GM12872 (cell line): ENCODE measurements around the gene CXCL9.

Experiments
- TF ChIP-seq, protein P1 (sequence below): IDR thresholded peaks from 3 replicates; pipeline ENCODE4 v1.5.1; 2011; ENCODE audit warnings: low read depth, mild to moderate bottlenecking, low read length, moderate library complexity; ENCODE audit not compliant: insufficient read depth

The CXCL9 gene

DNA sequence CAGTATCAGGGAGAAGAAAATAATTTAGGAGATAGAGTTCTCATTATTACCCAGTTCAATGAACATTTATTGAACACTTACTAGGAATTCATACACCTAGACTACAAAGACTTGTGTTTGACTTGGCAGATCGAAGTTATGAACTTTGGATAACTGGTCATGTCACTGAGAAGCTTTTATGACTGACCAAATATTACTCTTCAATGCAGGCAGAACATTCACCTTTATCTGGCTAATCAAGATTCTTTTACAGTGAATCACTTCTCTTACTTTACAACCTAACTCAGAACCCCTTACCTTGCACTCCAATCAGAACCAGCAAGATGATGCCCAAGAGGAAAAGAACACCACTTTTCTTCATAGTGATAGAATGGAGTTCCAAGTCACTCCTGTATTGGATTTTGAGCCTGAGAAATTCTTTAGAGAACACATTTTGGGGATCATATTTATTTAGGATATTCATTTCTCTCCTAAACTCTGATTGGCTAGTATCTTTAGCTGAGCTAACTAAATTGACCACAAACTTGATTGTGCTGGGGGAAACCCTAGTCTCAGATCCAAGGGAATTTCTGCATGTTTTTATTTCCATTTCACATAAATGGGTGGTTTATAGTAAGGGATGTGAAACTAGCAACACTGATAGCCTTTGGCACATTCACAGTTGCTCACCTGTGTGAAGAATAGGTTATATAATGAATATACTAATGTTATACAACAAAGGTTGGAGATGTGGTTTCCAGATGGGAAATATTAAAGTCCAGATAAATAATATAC, at the start of gene CXCL9:
CXCL9 (minus strand) TSS at position 421 of the 774 bp plus-strand sequence; CDS start at position 361, 60 bp downstream.
- TF ChIP-seq, protein P1, sequence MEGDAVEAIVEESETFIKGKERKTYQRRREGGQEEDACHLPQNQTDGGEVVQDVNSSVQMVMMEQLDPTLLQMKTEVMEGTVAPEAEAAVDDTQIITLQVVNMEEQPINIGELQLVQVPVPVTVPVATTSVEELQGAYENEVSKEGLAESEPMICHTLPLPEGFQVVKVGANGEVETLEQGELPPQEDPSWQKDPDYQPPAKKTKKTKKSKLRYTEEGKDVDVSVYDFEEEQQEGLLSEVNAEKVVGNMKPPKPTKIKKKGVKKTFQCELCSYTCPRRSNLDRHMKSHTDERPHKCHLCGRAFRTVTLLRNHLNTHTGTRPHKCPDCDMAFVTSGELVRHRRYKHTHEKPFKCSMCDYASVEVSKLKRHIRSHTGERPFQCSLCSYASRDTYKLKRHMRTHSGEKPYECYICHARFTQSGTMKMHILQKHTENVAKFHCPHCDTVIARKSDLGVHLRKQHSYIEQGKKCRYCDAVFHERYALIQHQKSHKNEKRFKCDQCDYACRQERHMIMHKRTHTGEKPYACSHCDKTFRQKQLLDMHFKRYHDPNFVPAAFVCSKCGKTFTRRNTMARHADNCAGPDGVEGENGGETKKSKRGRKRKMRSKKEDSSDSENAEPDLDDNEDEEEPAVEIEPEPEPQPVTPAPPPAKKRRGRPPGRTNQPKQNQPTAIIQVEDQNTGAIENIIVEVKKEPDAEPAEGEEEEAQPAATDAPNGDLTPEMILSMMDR = no peak

DNA sequence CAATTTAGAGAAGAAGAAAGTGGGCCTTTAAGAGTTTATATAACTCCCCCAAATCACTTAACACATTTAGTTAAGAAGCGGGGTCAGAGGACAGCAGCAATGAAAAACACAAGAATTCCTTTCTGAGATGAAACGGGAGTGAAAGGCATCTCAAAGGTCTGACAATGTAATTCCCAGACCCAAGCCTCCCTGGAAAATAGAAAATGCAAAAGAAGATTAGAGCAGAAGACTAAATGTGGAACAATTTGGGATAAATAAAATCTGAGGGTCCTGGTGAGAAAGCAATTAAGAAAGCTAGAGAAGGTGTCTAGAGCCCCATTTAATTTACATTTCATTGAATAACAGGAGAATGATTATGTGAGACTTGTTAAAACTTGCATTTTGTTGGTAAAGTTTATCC, 48.1 kb upstream of the CXCL9 start:
- TF ChIP-seq, protein P1 = no peak

DNA sequence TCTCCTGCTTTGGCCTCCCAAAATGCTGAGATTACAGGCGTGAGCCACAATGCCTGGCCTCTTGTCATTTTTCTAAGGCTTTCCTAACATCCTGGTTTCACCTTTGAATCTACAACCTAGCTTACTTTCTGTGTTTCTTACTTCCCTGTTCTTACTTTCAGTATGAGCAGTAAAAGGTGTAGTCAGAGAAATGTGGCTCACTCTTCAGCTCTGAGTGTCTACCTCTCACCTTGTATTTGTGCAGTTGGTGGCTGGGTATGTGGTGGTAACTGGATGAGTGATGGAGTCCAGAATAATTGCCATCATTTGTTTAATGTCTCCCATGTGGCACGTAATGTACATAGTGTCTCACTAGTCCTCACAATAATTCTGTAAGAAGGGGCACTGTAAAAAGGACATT, 47.7 kb upstream of the CXCL9 start:
- TF ChIP-seq, protein P1 = no peak

DNA sequence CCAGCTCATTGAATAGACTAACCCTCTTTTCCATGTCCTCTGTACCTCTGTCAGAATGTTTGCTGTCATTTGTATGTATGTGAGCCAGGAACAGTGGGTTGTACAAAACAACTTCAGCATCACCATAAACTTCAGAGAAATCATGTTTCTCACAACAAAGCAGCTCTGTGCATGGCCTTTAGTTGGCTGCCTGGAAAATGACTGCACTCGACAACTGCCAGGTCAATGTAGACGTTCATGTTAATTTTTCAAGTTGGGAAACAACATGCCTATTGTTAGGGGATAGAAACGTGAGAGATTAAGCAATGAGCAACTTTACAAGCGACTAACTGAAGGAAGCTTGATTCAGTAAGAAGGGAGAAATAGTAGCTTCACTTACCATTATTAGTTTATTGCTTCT, 46.4 kb upstream of the CXCL9 start:
- TF ChIP-seq, protein P1 = no peak

DNA sequence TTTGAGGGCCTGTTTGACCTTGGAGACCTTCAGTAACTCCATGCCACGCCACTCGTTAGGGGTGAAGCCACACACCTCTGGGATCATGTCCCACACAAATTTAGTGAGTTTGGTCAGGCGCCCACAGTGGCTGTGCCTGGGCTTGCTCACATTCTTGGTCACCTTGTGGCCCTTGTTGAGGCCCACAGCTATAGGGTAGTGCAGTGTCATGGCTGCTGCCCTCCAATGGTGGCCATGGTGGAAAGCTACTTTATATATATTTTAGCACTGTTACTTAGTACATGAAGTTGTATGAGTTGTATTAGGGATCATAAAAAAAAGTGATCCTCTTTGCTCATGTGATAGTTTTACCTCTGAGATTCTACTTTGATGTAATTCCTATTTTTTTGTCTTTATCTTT, 29.5 kb upstream of the CXCL9 start:
- TF ChIP-seq, protein P1 = no peak

DNA sequence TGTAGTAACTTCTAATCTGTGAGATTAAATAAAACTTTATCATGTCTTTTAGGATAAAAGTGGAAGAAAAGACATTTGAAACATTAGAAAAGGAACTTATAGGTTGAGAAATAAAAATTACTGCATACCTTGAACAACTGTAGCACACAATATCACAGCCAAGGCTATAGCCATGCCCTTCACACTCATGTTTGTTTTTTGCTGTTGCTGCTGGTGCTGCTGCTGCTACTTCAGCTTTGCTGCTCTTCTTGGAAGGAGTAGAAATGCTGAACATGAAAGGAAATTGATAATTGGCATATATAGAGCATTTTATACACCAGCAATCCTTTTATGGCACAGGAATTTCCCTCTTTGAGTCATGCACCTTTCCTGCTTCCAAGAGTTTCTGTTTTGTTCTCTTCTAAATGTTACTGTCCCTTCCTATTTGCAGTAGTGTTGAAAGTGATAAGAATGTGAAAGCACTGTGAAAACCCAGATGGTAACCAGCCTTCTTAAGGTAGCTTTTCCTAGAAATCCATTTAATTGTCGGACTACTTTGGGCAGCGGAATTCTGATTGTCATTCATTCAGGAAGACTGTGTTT, 28.6 kb upstream of the CXCL9 start, which contains the start of gene CXCL11:
CXCL11 (minus strand) TSS at position 272 of the 582 bp plus-strand sequence; CDS start at position 189, 83 bp downstream.
- TF ChIP-seq, protein P1 = no peak

DNA sequence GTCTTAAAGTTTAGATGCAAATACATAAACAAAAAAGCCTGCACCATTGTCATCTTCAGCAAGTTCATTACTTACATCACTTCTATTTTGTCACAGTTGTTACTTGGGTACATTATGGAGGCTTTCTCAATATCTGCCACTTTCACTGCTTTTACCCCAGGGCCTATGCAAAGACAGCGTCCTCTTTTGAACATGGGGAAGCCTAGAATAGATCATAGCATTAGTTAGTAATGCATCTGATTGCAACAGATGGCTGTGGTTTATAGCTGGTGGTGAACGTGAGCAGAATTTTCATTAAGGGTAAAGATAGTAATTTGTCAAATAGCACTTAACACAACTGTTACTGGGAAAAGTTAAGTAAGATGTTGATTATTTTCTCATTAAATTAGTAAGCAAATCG, 27.8 kb upstream of the CXCL9 start:
- TF ChIP-seq, protein P1 = no peak
